ENCODE data around the gene CTDSPL. TPM values are rescaled to one million over a fixed set of nuclear protein-coding genes. Genes with fewer than 3 reads are reported as not detected.
A peak's percentile ranks its signal among the peaks of the same experiment; 100 is the strongest.

The CTDSPL gene
- total and polyA plus RNA-seq, 2 experiments from 2014 or later = 29.2 to 33.7 TPM

- DNase-seq (ENCODE audit: low spot score) = no peak
- Histone ChIP-seq H3K27ac (no peak overlapping the region), H3K9me2 (replicated peaks; ENCODE audit: insufficient read depth) (no peaks in the 10 kb centered on the region), H2AFZ (no peak overlapping the region), H3K4me1 (ENCODE audit: insufficient read depth) (no peaks in the 10 kb centered on the region), H3K4me2 (no peak overlapping the region), H3K9me3 (ENCODE audit: low read depth) (no peaks in the 10 kb centered on the region), H3K27me3 (no peaks in the 10 kb centered on the region), H3K4me3 (no peak overlapping the region), H4K20me1 (ENCODE audit: insufficient read depth, poor library complexity, severe bottlenecking) (no peaks in the 10 kb centered on the region), H3K79me2 (no peaks in the 10 kb centered on the region), H3K36me3 (replicated peaks; ENCODE audit: insufficient read depth, low read depth) (no peaks in the 10 kb centered on the region)
- WGBS (ENCODE audit: low lambda C conversion rate, missing lambda C conversion rate) = 96% methylated on average over 21 of the region's 21 CpGs
- TF ChIP-seq EZH2phosphoT487 (IDR thresholded peaks at IDR 0.05; ENCODE audit: low read depth, severe bottlenecking, unreplicated experiment) = no peak
- no peak for TF ChIP-seq CTCF (IDR thresholded peaks at IDR 0.05; ENCODE audit: poor library complexity)
- no peak for TF ChIP-seq EZH2 (IDR thresholded peaks at IDR 0.05; ENCODE audit: borderline replicate concordance)
Measured at GRCh38 chr3:38011111-38011510, 149.4 kb downstream of the CTDSPL start.

- H3K9me2 ChIP-seq (replicated peaks; ENCODE audit: insufficient read depth) = no peaks in the 10 kb centered on the region
- peak overlapping the region; percentile 61 for H3K27ac ChIP-seq
- no peak for DNase-seq (ENCODE audit: low spot score)
- no peaks in the 10 kb centered on the region for H3K9me3 ChIP-seq (ENCODE audit: low read depth)
- H4K20me1 ChIP-seq (ENCODE audit: insufficient read depth, poor library complexity, severe bottlenecking) = no peaks in the 10 kb centered on the region
- no peak for TF ChIP-seq EZH2phosphoT487 (IDR thresholded peaks at IDR 0.05; ENCODE audit: low read depth, severe bottlenecking, unreplicated experiment)
- TF ChIP-seq CTCF (IDR thresholded peaks at IDR 0.05; ENCODE audit: poor library complexity) = no peak
- TF ChIP-seq EZH2 (IDR thresholded peaks at IDR 0.05; ENCODE audit: borderline replicate concordance) = no peak
- H3K4me2 ChIP-seq = no peak overlapping the region
- no peaks in the 10 kb centered on the region for H3K36me3 ChIP-seq (replicated peaks; ENCODE audit: insufficient read depth, low read depth)
- no peak overlapping the region for H3K4me3 ChIP-seq
- H3K27me3 ChIP-seq = no peaks in the 10 kb centered on the region
- 83% methylated on average over 3 of the region's 3 CpGs for WGBS (ENCODE audit: low lambda C conversion rate, missing lambda C conversion rate)
- H2AFZ ChIP-seq = no peak overlapping the region
- no peaks in the 10 kb centered on the region for H3K4me1 ChIP-seq (ENCODE audit: insufficient read depth)
- no peaks in the 10 kb centered on the region for H3K79me2 ChIP-seq
Measured at GRCh38 chr3:38015485-38015884, 153.8 kb downstream of the CTDSPL start.

- Histone ChIP-seq H3K4me1 (ENCODE audit: insufficient read depth) (no peaks in the 10 kb centered on the region), H4K20me1 (ENCODE audit: insufficient read depth, poor library complexity, severe bottlenecking) (no peaks in the 10 kb centered on the region), H3K27ac (peak overlapping the region; percentile 61), H3K27me3 (no peaks in the 10 kb centered on the region), H3K36me3 (replicated peaks; ENCODE audit: insufficient read depth, low read depth) (no peaks in the 10 kb centered on the region), H2AFZ (no peak overlapping the region), H3K4me2 (no peak overlapping the region), H3K4me3 (no peak overlapping the region), H3K9me2 (replicated peaks; ENCODE audit: insufficient read depth) (no peaks in the 10 kb centered on the region), H3K9me3 (ENCODE audit: low read depth) (no peaks in the 10 kb centered on the region), H3K79me2 (no peaks in the 10 kb centered on the region)
- TF ChIP-seq EZH2 (IDR thresholded peaks at IDR 0.05; ENCODE audit: borderline replicate concordance) = no peak
- TF ChIP-seq EZH2phosphoT487 (IDR thresholded peaks at IDR 0.05; ENCODE audit: low read depth, severe bottlenecking, unreplicated experiment) = no peak
- no peak for TF ChIP-seq CTCF (IDR thresholded peaks at IDR 0.05; ENCODE audit: poor library complexity)
- WGBS (ENCODE audit: low lambda C conversion rate, missing lambda C conversion rate) = 91% methylated on average over 3 of the region's 3 CpGs
- DNase-seq (ENCODE audit: low spot score) = no peak
Measured at GRCh38 chr3:38015984-38016383, 154.3 kb downstream of the CTDSPL start.

- no peak for DNase-seq (ENCODE audit: low spot score)
- H3K27me3 ChIP-seq = no peaks in the 10 kb centered on the region
- WGBS (ENCODE audit: low lambda C conversion rate, missing lambda C conversion rate) = 97% methylated on average over 13 of the region's 13 CpGs
- TF ChIP-seq CTCF (IDR thresholded peaks at IDR 0.05; ENCODE audit: poor library complexity) (no peak), EZH2 (IDR thresholded peaks at IDR 0.05; ENCODE audit: borderline replicate concordance) (no peak), EZH2phosphoT487 (IDR thresholded peaks at IDR 0.05; ENCODE audit: low read depth, severe bottlenecking, unreplicated experiment) (no peak)
- no peaks in the 10 kb centered on the region for H3K9me2 ChIP-seq (replicated peaks; ENCODE audit: insufficient read depth)
- peak overlapping the region; percentile 61 for H3K27ac ChIP-seq
- no peak overlapping the region for H3K4me3 ChIP-seq
- H3K4me1 ChIP-seq (ENCODE audit: insufficient read depth) = no peaks in the 10 kb centered on the region
- no peaks in the 10 kb centered on the region for H3K9me3 ChIP-seq (ENCODE audit: low read depth)
- no peak overlapping the region for H2AFZ ChIP-seq
- H4K20me1 ChIP-seq (ENCODE audit: insufficient read depth, poor library complexity, severe bottlenecking) = no peaks in the 10 kb centered on the region
- no peak overlapping the region for H3K4me2 ChIP-seq
- no peaks in the 10 kb centered on the region for H3K79me2 ChIP-seq
- no peaks in the 10 kb centered on the region for H3K36me3 ChIP-seq (replicated peaks; ENCODE audit: insufficient read depth, low read depth)
Measured at GRCh38 chr3:38016410-38016809, 154.7 kb downstream of the CTDSPL start.
